Measurements from ENCODE around the gene GPR137B. TPM values are rescaled to one million over a fixed set of nuclear protein-coding genes. Genes with fewer than 3 reads are reported as not detected.

GPR137B gene
- total and polyA plus RNA-seq, 2 of the 8 experiments (the other 6 are each of a cell fraction or from before 2014, with no cell fraction given): 6.9 to 7.7 TPM

- Histone ChIP-seq H3K23ac (ENCODE audit: insufficient read length) (no peak overlapping the region), H3K14ac (ENCODE audit: insufficient read length) (no peak overlapping the region), H2BK15ac (ENCODE audit: low read length) (no peak overlapping the region), H4K91ac (replicated peaks; ENCODE audit: insufficient read length, low read length) (no peak overlapping the region), H2BK120ac (replicated peaks; ENCODE audit: low read depth, low read length) (no peak overlapping the region), H3K18ac (ENCODE audit: extremely low read depth, low read length) (no peak overlapping the region), H2BK5ac (ENCODE audit: low read depth, low read length) (no peak overlapping the region), H2AK5ac (ENCODE audit: low read depth, low read length) (no peak overlapping the region), H2BK20ac (ENCODE audit: low read length) (peak overlapping the region; percentile 51; the same call in 1 of the 2 replicates), H2AFZ (ENCODE audit: low read length) (no peak overlapping the region), H3K56ac (replicated peaks; ENCODE audit: insufficient read length, low read depth, low read length) (no peak overlapping the region), H3K4ac (replicated peaks; ENCODE audit: insufficient read length, low read depth, low read length) (no peak overlapping the region), H3K4me1 (replicated peaks in 1 of 4; ENCODE audit: control insufficient read depth in 3 of 4, insufficient read depth in 4 of 4, low read length in 3 of 4) (peaks cover 0 to 9% (median 5%) of the 10 kb centered on the region in 4 experiments; a peak in 5 of 7 replicates), H3K4me3 (ENCODE audit: extremely low read depth in 1 of 4, insufficient read depth in 2 of 4, low read depth in 3 of 4, low read length in 4 of 4) (no peak overlapping the region), H4K20me1 (replicated peaks in 1 of 2; ENCODE audit: control insufficient read depth in 1 of 2, insufficient read depth in 2 of 2, low read length in 2 of 2) (no peaks in the 10 kb centered on the region), H3K79me1 (ENCODE audit: low read depth, low read length) (no peaks in the 10 kb centered on the region), H4K5ac (ENCODE audit: insufficient read length, low read depth, low read length) (no peak overlapping the region), H3K36me3 (ENCODE audit: control insufficient read depth in 2 of 4, insufficient read depth in 4 of 4, low read length in 3 of 4) (no peaks in the 10 kb centered on the region), H3K9me3 (ENCODE audit: insufficient read depth in 2 of 2, low read depth in 1 of 2, low read length in 1 of 2) (no peaks in the 10 kb centered on the region), H3K27me3 (replicated peaks in 1 of 4; ENCODE audit: control insufficient read depth in 3 of 4, extremely low read depth in 1 of 4, insufficient read depth in 3 of 4, low read length in 3 of 4) (no peaks in the 10 kb centered on the region; a peak in 2 of 7 replicates), H3K9ac (replicated peaks in 1 of 4; ENCODE audit: extremely low read depth in 1 of 4, low read depth in 3 of 4, low read length in 3 of 4) (no peak overlapping the region), H3K4me2 (ENCODE audit: insufficient read depth in 1 of 2, low read depth in 2 of 2, low read length in 2 of 2) (no peak overlapping the region), H3K27ac (ENCODE audit: low read depth, low read length) (no peak overlapping the region), H3K23me2 (ENCODE audit: low read depth, low read length) (no peaks in the 10 kb centered on the region; the same call in 1 of the 2 replicates), H4K8ac (ENCODE audit: extremely low read depth, insufficient read depth, low read length) (no peak overlapping the region), H2BK12ac (ENCODE audit: low read depth, low read length) (no peak overlapping the region), H3K79me2 (ENCODE audit: control insufficient read depth in 1 of 2, insufficient read depth in 2 of 2, low read length in 2 of 2) (no peaks in the 10 kb centered on the region)
- POLR2A ChIA-PET (ENCODE audit: partially characterized antibody): interaction anchor here (1.2 kb wide), 1 partner anchor 18 kb away, joined by 3 read pairs; no protein-coding TSS in a partner anchor
- CTCF ChIA-PET (ENCODE audit: partially characterized antibody): interaction anchor here (1.0 to 4.3 kb wide), 2 partner anchors 8 to 29 kb away, joined by 3 to 35 read pairs; no protein-coding TSS in a partner anchor
- FAIRE-seq: no peak
- DNase-seq (ENCODE audit: low read depth in 1 of 2, low spot score in 2 of 2): no peak
- WGBS, 2 experiments (ENCODE audit: extremely low coverage in 1 of 2, insufficient coverage in 1 of 2, insufficient read length in 1 of 2, insufficient replicate concordance in 2 of 2, low coverage in 1 of 2, low lambda C conversion rate in 2 of 2, missing lambda C conversion rate in 1 of 2): 74% methylated on average over 1 of the region's 1 CpG; no CpG with 5 or more reads in 1 of the 2 experiments
- TF ChIP-seq BACH1 (IDR thresholded peaks at IDR 0.05; ENCODE audit: low read length) (no peak), KDM5A (IDR thresholded peaks at IDR 0.05; ENCODE audit: low read length) (no peak), CBX8 (IDR thresholded peaks at IDR 0.05; ENCODE audit: borderline replicate concordance, low read depth, low read length) (no peak), HDAC6 (IDR thresholded peaks at IDR 0.05; ENCODE audit: low read depth, low read length) (no peak), YY1 (IDR thresholded peaks at IDR 0.05; ENCODE audit: low read depth, low read length) (no peak)
These were observed 8.5 kb upstream of the GPR137B start for GRCh38 chr1:236133802-236134201.
